ENCODE data around the gene OVOL3. TPM values are rescaled to one million over a fixed set of nuclear protein-coding genes. Genes with fewer than 3 reads are reported as not detected.
"Not testable (repeated sequence)": the region's sequence is repeated elsewhere in the genome, so short reads cannot be mapped to it uniquely, and the experiment has no call there.

Gene OVOL3
- total RNA-seq = not detected in 2 replicates

DNA sequence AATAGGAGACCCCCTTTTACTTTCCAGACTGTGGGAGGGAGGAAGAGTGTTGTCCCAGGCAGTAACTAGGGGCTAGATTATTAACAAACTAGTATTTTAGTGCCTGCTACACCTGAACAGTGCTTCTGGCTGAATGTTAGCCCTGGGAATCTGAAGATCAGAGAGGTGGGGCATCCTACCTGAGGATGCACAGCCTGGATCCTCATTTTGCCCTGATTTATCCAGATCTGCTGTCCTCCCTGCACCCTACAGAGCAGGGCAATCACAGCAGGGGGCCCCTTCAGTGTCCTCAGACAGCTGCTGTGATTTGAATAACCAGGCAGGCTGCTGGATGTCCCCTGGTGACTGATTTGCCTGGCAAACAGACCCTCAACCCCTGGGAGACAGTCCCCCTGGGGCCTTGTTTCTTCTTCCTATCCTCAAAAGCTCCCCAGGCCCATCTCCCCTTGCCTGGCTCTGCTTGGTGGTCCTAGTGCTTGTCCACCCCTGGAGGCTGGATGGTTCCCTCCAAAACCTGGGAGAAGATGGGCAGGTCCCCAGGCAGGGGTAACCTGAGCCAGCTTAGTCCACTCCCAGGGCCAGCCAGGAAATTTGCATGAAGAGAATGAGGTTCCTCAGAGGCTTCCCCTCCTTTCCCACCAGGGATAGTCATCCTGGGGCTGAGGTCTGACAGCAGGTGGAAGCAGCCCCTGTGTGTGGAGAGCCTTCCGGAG lies at the start of gene OVOL3:
OVOL3 (plus strand) TSS at position 657 of the 713 bp plus-strand sequence. CDS start 60 bp downstream, outside the sequence.
- Histone ChIP-seq H3K4me3 (ENCODE audit: low read depth, low read length) (no peak within 1 kb of the TSS), H3K27me3 (ENCODE audit: control insufficient read depth, insufficient read depth, low read length) (no peaks in the 10 kb centered on the region), H3K36me3 (ENCODE audit: control insufficient read depth, insufficient read depth, low read length) (peaks cover 13% of the 10 kb centered on the region)
- no peak for TF ChIP-seq CTCF (IDR thresholded peaks at IDR 0.05; ENCODE audit: insufficient read depth, low read length, severe bottlenecking)
- FAIRE-seq (no peak), DNase-seq (ENCODE audit: low read depth) (no peak)

GRCh38 chr19:36061367-36061766 lies 49.6 kb upstream of the OVOL3 start:
- Histone ChIP-seq H3K36me3 (ENCODE audit: control insufficient read depth, insufficient read depth, low read length) (no peaks in the 10 kb centered on the region), H3K27me3 (ENCODE audit: control insufficient read depth, insufficient read depth, low read length) (no peaks in the 10 kb centered on the region), H3K4me3 (ENCODE audit: low read depth, low read length) (no peak overlapping the region)
- DNase-seq (ENCODE audit: low read depth) = no peak
- no peak for TF ChIP-seq CTCF (IDR thresholded peaks at IDR 0.05; ENCODE audit: insufficient read depth, low read length, severe bottlenecking)
- no peak for FAIRE-seq

GRCh38 chr19:36064826-36065225 lies 46.1 kb upstream of the OVOL3 start:
- Histone ChIP-seq H3K36me3 (ENCODE audit: control insufficient read depth, insufficient read depth, low read length) (peaks cover 1% of the 10 kb centered on the region), H3K27me3 (ENCODE audit: control insufficient read depth, insufficient read depth, low read length) (no peaks in the 10 kb centered on the region), H3K4me3 (ENCODE audit: low read depth, low read length) (no peak overlapping the region)
- no peak for TF ChIP-seq CTCF (IDR thresholded peaks at IDR 0.05; ENCODE audit: insufficient read depth, low read length, severe bottlenecking)
- DNase-seq (ENCODE audit: low read depth) = no peak
- no peak for FAIRE-seq

GRCh38 chr19:36067681-36068080 lies 43.3 kb upstream of the OVOL3 start:
- Histone ChIP-seq H3K27me3 (ENCODE audit: control insufficient read depth, insufficient read depth, low read length) (peaks cover 2% of the 10 kb centered on the region), H3K36me3 (ENCODE audit: control insufficient read depth, insufficient read depth, low read length) (peaks cover 1% of the 10 kb centered on the region), H3K4me3 (ENCODE audit: low read depth, low read length) (no peak overlapping the region)
- DNase-seq (ENCODE audit: low read depth) = no peak
- no peak for TF ChIP-seq CTCF (IDR thresholded peaks at IDR 0.05; ENCODE audit: insufficient read depth, low read length, severe bottlenecking)
- FAIRE-seq = no peak

DNA sequence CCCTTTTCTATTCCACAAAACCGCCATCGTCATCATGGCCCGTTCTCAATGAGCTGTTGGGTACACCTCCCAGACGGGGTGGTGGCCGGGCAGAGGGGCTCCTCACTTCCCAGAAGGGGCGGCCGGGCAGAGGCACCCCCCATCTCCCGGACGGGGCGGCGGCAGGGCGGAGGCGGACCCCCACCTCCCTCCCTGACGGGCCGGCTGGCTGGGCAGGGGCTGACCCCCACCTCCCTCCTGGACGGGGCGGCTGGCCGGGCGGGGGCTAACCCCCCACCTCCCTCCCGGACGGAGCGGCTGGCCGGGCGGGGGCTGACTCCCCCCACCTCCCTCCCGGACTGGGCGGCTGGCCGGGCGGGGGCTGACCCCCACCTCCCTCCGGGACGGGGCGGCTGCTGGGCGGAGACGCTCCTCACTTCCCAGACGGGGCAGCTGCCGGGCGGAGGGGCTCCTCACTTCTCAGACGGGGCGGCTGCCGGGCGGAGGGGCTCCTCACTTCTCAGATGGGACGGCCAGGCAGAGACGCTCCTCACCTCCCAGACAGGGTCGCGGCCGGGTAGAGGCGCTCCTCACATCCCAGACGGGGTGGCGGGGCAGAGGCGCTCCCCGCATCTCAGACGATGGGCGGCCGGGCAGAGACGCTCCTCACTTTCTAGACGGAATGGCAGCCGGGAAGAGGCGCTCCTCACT lies 42.0 kb upstream of the OVOL3 start:
- DNase-seq (ENCODE audit: low read depth); H3K4me3 ChIP-seq (ENCODE audit: low read depth, low read length); FAIRE-seq; H3K27me3 ChIP-seq (ENCODE audit: control insufficient read depth, insufficient read depth, low read length); H3K36me3 ChIP-seq (ENCODE audit: control insufficient read depth, insufficient read depth, low read length): not testable (repeated sequence)

- no peak for TF ChIP-seq CTCF (IDR thresholded peaks at IDR 0.05; ENCODE audit: insufficient read depth, low read length, severe bottlenecking)
- no peak overlapping the region for H3K4me3 ChIP-seq (ENCODE audit: low read depth, low read length)
- peaks cover 1% of the 10 kb centered on the region for H3K36me3 ChIP-seq (ENCODE audit: control insufficient read depth, insufficient read depth, low read length)
- no peak for DNase-seq (ENCODE audit: low read depth)
- peak; percentile 13 for FAIRE-seq
- H3K27me3 ChIP-seq (ENCODE audit: control insufficient read depth, insufficient read depth, low read length) = peaks cover 2% of the 10 kb centered on the region
Measured at GRCh38 chr19:36072081-36072480, 38.9 kb upstream of the OVOL3 start.
